Measurements from ENCODE around the gene SEC62.

The SEC62 gene

GRCh38 chr3:169966951-169967915 lies 626 bp downstream of the SEC62 start:
- peak; percentile 91 for DNase-seq

GRCh38 chr3:169968224-169968885 lies 1.7 kb downstream of the SEC62 start:
- DNase-seq: no peak

DNA sequence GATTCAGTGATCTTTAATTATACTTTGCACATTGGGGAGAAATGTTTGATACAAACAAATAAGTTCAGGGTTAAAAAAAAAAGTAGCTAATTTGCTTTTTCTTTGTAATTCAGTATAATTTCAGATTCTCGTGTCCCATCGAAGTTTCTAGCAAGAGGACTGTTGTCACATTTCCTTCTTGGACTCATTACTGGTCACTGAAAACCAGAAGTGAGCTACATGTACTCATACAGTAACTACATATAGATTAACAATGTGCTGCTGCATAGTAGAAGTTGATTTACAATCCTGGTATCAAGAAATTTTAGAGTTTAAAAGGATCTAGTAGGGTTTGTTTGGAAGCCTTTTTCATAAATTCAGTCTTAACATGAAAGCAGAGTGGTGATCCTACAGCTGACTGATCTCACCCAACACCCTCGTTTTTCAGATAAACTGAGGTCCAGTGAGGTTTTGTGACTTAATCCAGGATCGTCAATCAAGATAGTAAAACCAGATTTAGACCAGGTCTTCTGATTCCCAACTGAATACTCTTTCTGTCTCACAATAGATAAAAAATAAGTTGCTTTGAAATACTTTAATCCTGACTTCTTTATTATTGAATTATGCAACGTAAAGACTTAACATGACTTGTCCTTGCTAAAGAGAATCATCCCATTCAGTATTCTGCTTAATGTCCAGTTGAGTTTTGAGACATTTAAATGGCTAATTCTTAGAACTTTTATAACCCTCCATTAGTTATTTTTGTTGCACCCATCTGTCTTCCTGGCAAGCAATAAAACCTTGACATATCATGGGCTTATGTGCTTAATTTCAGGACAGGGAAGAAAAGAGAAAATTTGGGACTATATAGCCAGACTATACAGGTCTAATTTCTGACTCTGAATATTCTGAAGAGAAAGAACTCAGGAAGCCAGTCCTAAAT lies 2.8 kb downstream of the SEC62 start:
- DNase-seq: no peak

DNA sequence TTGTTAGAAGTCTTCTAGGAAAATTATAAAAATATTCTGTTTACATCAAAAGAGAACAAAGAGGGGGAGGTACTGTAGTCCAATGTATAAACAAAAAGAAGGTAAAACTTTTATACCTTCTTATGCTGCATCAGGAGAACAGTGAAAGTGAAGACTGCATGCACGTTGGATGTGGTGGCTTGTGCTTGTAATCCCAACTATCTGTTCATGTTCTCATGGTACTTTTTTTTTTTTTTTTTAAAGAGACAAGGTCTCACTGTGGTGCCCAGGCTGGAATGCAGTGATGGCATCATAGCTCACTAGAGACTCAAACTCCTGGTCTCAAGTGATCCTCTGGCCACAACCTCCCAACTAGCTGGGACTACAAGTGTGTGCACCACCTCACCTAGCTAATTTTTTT lies 4.2 kb downstream of the SEC62 start:
- no peak for DNase-seq

DNA sequence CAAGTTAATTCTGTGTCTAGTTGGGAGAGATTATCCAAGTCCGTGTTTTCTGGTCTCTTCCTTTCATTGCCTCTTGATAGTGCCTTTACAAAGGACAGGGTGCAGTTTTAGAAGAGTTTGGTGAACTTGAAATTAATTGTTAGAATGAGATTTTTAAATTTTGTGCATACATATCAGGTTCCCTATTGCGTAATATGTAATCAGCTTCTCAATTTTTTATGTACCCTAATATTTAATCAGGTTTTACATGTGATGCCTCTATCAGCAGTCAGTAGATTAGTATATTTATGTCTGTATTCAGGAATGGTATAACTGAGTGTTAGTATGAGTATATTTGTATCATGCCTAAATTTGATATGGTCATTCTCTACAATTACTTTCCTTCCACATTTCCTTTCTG lies 4.9 kb downstream of the SEC62 start:
- DNase-seq: no peak

GRCh38 chr3:169980055-169980454 lies 13.4 kb downstream of the SEC62 start:
- no peak for DNase-seq

- no peak for DNase-seq
Measured at GRCh38 chr3:169984292-169984691, 17.7 kb downstream of the SEC62 start.

GRCh38 chr3:169990431-169990830 lies 23.8 kb downstream of the SEC62 start:
- DNase-seq: no peak

- DNase-seq: no peak
Measured at GRCh38 chr3:169992156-169992555, 25.5 kb downstream of the SEC62 start.

DNA sequence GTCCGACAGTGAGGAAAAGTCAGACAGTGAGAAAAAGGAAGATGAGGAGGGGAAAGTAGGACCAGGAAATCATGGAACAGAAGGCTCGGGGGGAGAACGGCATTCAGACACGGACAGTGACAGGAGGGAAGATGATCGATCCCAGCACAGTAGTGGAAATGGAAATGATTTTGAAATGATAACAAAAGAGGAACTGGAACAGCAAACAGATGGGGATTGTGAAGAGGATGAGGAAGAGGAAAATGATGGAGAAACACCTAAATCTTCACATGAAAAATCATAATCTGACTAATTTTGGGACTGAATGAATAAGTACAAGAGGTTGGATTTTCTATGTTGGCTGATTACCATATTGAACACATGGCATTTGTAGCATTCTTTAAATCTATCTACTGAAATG lies 26.2 kb downstream of the SEC62 start:
- no peak for DNase-seq

DNA sequence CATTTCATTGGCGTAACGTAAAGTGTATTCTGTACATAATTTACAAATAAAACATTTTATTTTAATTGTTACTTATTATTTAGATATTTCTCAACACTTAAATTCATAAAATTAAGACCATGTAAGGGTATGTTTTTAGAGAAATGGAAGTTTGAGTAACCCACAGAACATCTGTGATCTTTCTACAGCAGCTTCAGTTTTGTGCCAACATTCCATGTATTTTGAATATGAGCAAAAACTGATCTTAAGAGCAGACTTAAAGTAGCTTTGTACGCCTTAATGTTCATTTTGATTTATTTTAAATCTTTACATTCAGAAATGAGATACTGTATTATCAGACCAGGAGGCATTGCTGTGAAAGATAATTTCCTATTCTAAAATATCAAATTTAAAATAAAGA lies 27.2 kb downstream of the SEC62 start:
- no peak for DNase-seq

GRCh38 chr3:169996063-169996462 lies 29.5 kb downstream of the SEC62 start:
- DNase-seq: no peak

- DNase-seq: no peak
Measured at GRCh38 chr3:169998668-169999131, 32.1 kb downstream of the SEC62 start.

DNA sequence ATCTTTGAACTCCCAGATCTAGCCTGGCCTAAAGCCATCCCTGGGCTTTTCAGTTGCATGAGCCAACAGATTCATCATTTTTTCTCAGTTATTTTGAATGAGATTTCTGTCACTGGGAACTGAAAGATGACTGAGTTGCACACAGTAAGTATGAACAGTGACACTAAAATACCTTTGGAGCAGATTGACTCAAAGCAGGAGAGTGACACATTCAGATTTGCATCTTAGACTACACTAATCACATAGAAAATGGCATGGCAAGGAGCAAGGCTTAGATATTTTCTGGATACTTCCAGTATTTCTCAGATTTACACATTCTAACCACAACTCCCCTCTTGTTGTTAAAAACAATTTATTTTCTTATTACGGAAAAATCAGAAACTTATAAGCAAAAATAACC lies 32.8 kb downstream of the SEC62 start:
- DNase-seq: no peak

DNA sequence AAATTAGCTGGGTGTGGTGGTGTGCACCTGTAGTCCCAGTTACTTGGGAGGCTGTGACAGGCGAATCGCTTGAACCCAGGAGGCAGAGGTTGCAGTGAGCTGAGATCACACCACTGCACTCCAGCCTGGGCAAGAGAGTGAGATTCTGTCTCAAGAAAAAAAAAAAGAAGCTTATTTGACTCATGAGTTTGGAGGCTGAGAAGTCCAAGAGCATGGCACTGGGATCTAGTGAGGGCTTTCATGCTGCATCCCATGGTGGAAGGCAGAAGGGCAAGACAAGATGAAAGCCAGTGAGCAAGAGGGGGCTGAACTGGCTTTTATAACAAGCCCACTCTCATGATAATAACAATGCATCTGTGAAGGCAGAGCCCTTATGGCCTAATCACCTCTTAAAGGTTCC lies 33.4 kb downstream of the SEC62 start:
- no peak for DNase-seq

DNA sequence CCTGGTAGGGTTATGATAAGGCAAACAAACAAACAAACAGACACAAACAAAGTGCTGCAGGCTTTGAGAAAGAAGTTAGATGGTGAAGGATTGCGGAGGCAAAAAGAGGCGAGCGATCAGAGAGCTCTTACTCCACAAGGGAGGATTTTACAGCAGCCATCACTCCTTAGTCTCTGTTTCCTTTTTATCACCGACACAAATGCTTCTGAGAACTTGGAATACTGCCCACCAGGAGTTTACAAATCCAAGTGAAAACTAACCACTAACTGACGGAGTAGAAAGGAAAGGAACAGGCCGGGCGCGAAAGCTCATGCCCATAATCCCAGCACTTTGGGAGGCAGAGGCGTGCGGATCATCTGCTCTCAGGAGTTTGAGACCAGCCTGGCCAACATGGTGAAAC lies 35.6 kb downstream of the SEC62 start:
- DNase-seq: no peak

DNA sequence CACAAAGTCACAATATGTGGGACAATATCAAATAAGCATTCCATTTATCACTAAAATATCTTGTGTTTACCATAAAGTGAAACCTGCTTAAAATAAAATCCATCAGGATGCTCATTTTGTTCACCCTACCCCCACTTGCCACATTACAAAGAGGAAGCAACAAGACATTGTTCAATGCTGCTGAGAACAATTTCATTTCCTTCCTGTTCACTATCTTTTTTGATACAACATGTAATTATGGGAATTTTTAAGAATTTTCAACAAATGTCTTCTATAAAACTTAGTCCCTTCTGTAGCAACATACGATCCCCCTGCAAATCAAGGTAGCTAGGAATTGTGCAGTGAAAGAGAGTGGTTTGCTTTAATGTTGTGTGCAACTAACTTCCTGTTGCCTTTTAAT lies 36.3 kb downstream of the SEC62 start:
- no peak for DNase-seq

DNA sequence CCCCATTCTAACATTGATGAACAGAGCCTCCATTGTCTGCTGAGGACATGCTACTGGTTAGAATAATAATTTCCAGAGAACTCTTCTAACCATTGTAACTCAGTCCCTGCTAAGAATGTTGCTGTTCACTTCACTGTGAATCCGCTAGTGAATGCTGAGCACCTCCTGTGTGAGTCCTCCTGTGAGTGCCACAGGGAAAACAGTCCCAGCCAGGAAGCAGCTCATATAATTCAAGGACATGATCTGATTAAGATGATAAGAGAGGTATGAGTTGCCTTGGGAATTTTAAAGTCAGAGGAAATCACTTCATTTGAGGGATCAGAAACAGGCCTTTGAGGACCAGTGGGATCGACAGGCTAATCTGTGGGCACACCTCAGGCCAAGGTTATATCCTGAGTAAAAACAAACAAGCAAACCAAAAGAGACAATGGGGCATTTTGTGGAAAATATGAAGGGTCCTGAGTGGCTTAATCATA lies 37.3 kb downstream of the SEC62 start:
- no peak for DNase-seq

GRCh38 chr3:170007031-170007663 lies 40.5 kb downstream of the SEC62 start:
- DNase-seq: no peak

DNA sequence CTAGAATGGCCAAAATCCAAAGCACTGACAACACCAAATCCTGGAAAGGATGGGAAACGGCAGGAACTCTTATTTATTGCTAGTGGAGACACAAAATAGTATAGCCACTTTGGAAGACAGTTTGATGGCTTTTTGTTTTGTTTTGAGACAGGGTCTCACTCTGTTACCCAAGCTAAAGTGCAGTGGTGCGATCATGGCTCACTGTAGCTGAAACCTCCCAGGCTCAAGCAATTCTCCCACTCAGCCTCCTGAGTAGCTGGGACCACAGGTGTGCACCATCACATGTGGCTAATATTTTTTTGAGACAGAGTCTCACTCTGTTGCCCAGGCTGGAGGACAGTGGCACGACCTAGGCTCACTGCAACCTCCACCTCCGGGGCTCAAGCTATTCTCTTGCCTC lies 43.9 kb downstream of the SEC62 start:
- no peak for DNase-seq

DNA sequence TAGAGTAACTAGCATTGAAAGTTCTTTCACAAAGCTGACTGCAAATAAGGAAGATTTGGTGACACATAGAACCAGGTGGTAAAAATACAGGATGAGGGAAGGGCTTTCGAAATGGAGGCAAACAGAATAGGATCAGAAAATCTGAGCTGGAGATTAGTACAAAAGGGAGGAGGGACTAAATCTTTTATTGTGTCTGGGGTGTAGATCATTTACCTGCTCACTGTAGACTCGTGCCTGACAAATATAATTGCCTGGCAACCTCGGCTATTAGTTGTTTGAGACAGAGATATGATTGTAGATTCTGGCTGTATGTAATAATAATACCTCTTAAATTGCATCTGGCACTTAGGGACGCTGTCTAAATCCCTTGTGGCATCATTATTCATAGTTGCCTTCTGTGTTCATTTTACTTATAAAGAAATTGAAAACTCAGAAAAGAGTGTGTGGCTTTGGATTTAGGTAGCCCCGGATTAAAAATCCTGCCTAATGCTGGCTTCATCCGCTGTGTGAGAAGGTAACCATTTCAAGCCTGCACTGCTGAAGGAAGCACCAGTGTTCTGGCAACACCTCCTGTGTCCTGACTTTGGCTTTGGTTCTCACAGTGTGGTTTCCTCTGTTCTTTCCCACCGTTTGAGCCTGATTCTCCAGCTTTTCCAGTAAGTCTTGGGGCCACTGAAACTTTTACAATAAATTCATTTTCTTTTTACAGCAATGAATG lies 46.2 kb downstream of the SEC62 start:
- no peak for DNase-seq

DNA sequence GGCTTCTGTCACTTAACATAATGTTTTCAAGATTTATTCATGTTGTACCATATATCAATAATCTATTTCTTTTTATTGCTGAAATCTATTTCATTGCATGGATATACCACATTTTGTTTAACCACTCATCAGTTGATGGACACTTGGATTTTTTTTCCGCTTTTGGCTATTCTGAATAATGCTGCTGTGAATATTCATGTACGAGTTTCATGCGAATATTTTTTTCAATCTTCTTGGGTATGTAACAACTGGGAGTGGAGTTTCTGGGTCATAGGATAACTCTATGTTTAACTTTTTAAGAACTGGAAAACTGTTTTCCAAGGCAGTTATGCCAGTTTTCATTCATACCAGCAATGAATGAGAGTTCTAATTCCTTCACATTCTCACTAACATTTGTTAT lies 49.5 kb downstream of the SEC62 start:
- DNase-seq: no peak

All from retina (tissue), 1 donor.